ENCODE data around the gene SEC24A. TPM values are rescaled to one million over a fixed set of nuclear protein-coding genes. Genes with fewer than 3 reads are reported as not detected.

SEC24A gene
- total RNA-seq, 4 donors from 2014 or later, result 11.4 to 18.3 (median 13.6) TPM

DNA sequence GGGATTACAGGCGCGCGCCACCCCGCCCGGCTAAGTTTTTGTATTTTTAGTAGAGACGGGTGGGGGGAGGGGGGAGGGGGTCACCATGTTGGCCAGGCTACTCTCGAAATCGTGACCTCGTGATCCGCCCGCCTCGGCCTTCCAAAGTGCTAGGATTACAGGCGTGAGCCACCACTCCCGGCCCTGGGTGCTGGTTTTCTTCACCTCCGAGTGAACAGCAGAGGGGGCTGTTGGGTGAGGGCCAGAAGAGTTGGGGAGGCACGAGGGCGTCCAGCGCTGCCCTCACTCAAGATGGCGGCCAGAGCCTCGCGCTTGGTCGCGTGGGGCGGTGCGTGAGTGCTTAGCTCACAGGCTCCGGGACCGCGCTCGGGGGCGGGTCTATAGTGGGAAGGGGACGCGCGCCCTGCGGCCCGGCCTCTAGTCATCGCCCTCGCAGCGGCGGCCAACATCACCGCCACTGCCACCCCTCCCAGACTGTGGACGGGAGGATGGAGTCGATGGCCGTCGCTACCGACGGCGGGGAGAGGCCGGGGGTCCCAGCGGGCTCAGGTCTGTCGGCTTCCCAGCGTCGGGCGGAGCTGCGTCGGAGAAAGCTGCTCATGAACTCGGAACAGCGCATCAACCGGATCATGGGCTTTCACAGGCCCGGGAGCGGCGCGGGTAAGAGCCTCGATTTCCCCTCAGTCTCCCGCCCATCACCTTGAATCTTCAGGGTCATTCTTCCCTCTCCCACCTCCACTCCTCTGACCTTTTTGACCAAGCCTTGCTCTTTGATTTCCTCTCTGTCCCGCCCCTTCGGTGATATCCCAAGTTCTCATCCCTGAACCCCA, 89.8 kb downstream of the SEC24A start, which contains the start of gene CAMLG:
CAMLG (plus strand) TSS at position 416 of the 830 bp plus-strand sequence; CDS start at position 489, 73 bp downstream.
- H3K9me3 ChIP-seq, result no peaks in the 10 kb centered on the region
- peak; percentile 97 for DNase-seq
- peak in 3 of 5 experiments; percentile 46 to 58 (median 53) for TF ChIP-seq CTCF (IDR thresholded peaks at IDR 0.05 in 4 of 5, conservative IDR thresholded peaks at IDR 0.05 in 1 of 5)
- TF ChIP-seq POLR2A (IDR thresholded peaks at IDR 0.05), result peak; percentile 92 to 95
- H3K27ac ChIP-seq, result peak within 1 kb of the TSS; percentile 87 to 99 (median 96)
- in situ Hi-C loops (cut with MboI; ENCODE audit: low sequenced_read_pairs in 4 of 4), result no loop called here
- peaks cover 8 to 14% of the 10 kb centered on the region in 2 donors for H3K4me1 ChIP-seq
- peaks cover 0 to 16% of the 10 kb centered on the region in 2 donors for H3K36me3 ChIP-seq
- peak within 1 kb of the TSS; percentile 94 to 100 (median 97) for H3K4me3 ChIP-seq
- no peaks in the 10 kb centered on the region for H3K27me3 ChIP-seq
- ATAC-seq, result peak; percentile 88 to 91
- intact Hi-C loops (cut with DNase I; ENCODE audit: low total_unique reads), result loop anchor here (1.0 to 5.0 kb wide), 2 partner anchors 20 to 211 kb away; partner anchors contain the start of genes DDX46 and JADE2

DNA sequence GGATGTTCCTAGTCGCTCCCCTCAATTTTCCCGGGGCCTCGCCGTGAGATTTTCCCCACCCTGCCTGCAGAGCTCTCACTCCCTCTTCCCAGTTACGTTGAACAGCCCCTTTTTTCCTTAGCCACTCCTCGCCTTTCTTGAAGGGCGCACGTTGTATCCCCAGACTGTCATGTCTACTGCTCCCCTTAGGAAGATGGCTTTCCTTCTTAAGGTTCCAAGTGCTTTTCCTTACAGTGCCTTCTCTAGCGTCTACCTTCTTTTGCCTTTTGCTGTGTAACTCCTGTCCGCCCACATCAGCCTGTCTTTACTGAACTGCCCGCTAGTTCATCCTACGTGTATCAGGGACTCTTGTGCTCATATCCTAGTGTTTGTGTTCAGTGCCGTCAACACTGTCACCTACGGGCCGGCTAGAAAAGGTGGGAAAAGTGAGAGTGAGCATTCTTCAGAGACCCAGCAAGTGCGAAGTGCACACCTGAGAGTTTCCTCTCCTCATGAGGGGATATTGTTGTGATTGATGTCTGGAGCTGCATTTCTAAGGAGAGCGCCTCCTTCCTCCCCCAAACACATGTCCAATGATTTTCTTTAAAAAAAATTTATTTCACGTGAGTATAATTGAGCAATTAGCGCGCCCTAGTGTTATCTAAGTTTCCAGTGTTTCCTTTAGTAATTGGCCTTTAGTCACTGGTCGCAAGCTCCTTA, 90.5 kb downstream of the SEC24A start:
- in situ Hi-C loops (cut with MboI; ENCODE audit: low sequenced_read_pairs in 4 of 4), result no loop called here

DNA sequence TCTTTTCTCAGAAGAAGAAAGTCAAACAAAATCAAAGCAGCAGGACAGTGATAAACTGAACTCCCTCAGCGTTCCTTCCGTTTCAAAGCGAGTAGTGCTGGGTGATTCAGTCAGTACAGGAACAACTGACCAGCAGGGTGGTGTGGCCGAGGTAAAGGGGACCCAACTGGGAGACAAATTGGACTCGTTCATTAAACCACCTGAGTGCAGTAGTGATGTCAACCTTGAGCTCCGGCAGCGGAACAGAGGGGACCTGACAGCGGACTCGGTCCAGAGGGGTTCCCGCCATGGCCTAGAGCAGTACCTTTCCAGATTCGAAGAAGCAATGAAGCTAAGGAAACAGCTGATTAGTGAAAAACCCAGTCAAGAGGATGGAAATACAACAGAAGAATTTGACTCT, 92.5 kb downstream of the SEC24A start:
- Histone ChIP-seq H3K9me3 (no peaks in the 10 kb centered on the region), H3K4me1 (peaks cover 8 to 14% of the 10 kb centered on the region in 2 donors), H3K27ac (no peak overlapping the region), H3K36me3 (peaks cover 0 to 16% of the 10 kb centered on the region in 2 donors), H3K27me3 (no peaks in the 10 kb centered on the region), H3K4me3 (no peak overlapping the region)
- TF ChIP-seq CTCF (IDR thresholded peaks at IDR 0.05 in 4 of 5, conservative IDR thresholded peaks at IDR 0.05 in 1 of 5), result no peak
- no peak for TF ChIP-seq POLR2A (IDR thresholded peaks at IDR 0.05)
- no peak for DNase-seq
- intact Hi-C loops (cut with DNase I; ENCODE audit: low total_unique reads) (loop anchor here (10.0 kb wide), 1 partner anchor 366 kb away; the partner anchor contains the start of gene UBE2B), in situ Hi-C loops (cut with MboI; ENCODE audit: low sequenced_read_pairs in 4 of 4) (no loop called here)
- ATAC-seq, result no peak

More for the DNA sequence above, 90.5 kb downstream of the SEC24A start:
- no peak for TF ChIP-seq CTCF (IDR thresholded peaks at IDR 0.05 in 4 of 5, conservative IDR thresholded peaks at IDR 0.05 in 1 of 5)
- no peak for TF ChIP-seq POLR2A (IDR thresholded peaks at IDR 0.05)
- H3K27me3 ChIP-seq, result no peaks in the 10 kb centered on the region
- H3K36me3 ChIP-seq, result peaks cover 0 to 16% of the 10 kb centered on the region in 2 donors
- peak overlapping the region; percentile 87 to 99 (median 96) for H3K27ac ChIP-seq
- peak; percentile 20 to 37 for ATAC-seq
- H3K4me3 ChIP-seq, result peak overlapping the region; percentile 94 to 100 (median 97)
- DNase-seq, result no peak
- intact Hi-C loops (cut with DNase I; ENCODE audit: low total_unique reads), result loop anchor here (1.0 to 5.0 kb wide), 2 partner anchors 19 to 212 kb away; partner anchors contain the start of genes DDX46 and JADE2
- peaks cover 8 to 14% of the 10 kb centered on the region in 2 donors for H3K4me1 ChIP-seq
- H3K9me3 ChIP-seq, result no peaks in the 10 kb centered on the region

DNA sequence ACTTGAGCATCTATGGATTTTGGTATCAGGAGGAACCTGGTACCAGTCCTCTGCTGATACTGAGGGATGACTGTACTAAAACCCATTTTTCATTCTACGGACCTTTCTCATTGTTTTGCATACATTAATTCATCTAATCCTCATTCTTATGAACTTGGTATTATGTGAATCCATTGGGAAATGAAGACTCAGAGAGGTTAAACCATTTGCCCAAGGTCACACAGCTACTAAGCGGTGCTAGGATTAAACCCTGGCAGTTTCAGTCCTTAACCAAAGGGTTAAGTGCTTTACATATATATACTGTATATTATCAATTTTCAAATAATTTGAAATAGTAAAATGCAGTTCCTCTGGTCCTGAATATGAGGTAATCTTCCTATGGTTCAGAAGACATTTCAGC, 93.5 kb downstream of the SEC24A start:
- no peak overlapping the region for H3K27ac ChIP-seq
- in situ Hi-C loops (cut with MboI; ENCODE audit: low sequenced_read_pairs in 4 of 4), result no loop called here
- no peaks in the 10 kb centered on the region for H3K27me3 ChIP-seq
- peaks cover 0 to 16% of the 10 kb centered on the region in 2 donors for H3K36me3 ChIP-seq
- H3K4me3 ChIP-seq, result no peak overlapping the region
- intact Hi-C loops (cut with DNase I; ENCODE audit: low total_unique reads), result loop anchor here (10.0 kb wide), 1 partner anchor 367 kb away; the partner anchor contains the start of gene UBE2B
- no peaks in the 10 kb centered on the region for H3K9me3 ChIP-seq
- ATAC-seq (no peak), DNase-seq (no peak)
- TF ChIP-seq POLR2A (IDR thresholded peaks at IDR 0.05) (no peak), CTCF (IDR thresholded peaks at IDR 0.05 in 4 of 5, conservative IDR thresholded peaks at IDR 0.05 in 1 of 5) (no peak)
- peaks cover 8 to 14% of the 10 kb centered on the region in 2 donors for H3K4me1 ChIP-seq
